C4-2B (cell line): Measurements from ENCODE around the gene ZNF224.
A peak's percentile ranks its signal among the peaks of the same experiment; 100 is the strongest.

Experiments used
- H3K27ac ChIP-seq: fragments of 450-650 bp; 2 replicates; pipeline ENCODE4 v1.5.1; 2017
- CTCF ChIP-seq: fragments of 450-650 bp; conservative IDR thresholded peaks from 2 replicates; pipeline ENCODE4 v1.5.1; 2017; ENCODE audit warnings: mild to moderate bottlenecking
- ZFX ChIP-seq: fragments of 450-650 bp; IDR thresholded peaks from 2 replicates; pipeline ENCODE4 v1.6.1; 2017

The ZNF224 gene

GRCh38 chr19:44093931-44094765, at the start of gene ZNF224:
Gene ZNF224 (plus strand): TSS chr19:44094361. CDS start chr19:44097874, 3,513 bp downstream.
- peak within 1 kb of the TSS; percentile 59 for H3K27ac ChIP-seq
- TF ChIP-seq CTCF (no peak), ZFX (no peak)

- no peak overlapping the region for H3K27ac ChIP-seq
- TF ChIP-seq CTCF (no peak), ZFX (no peak)
Observed at GRCh38 chr19:44050740-44051649, 43.2 kb upstream of the ZNF224 start.

- no peak for TF ChIP-seq CTCF
- peak within 1 kb of the TSS; percentile 59 for H3K27ac ChIP-seq
Observed at GRCh38 chr19:44051650-44052402, 42.3 kb upstream of the ZNF224 start, which contains the start of gene ZNF223. Gene ZNF223 (plus strand): TSS chr19:44052036. CDS start chr19:44055177, 3,141 bp downstream.

GRCh38 chr19:44055870-44056269, 38.3 kb upstream of the ZNF224 start:
- no peak overlapping the region for H3K27ac ChIP-seq
- TF ChIP-seq CTCF (no peak), ZFX (no peak)

- no peak overlapping the region for H3K27ac ChIP-seq
- TF ChIP-seq ZFX (no peak), CTCF (no peak)
Observed at GRCh38 chr19:44059229-44059628, 34.9 kb upstream of the ZNF224 start.

GRCh38 chr19:44061038-44061437, 33.1 kb upstream of the ZNF224 start:
- TF ChIP-seq CTCF (no peak), ZFX (no peak)
- H3K27ac ChIP-seq, result no peak overlapping the region
